ENCODE measurements around the gene POU4F3.

The POU4F3 gene

DNA sequence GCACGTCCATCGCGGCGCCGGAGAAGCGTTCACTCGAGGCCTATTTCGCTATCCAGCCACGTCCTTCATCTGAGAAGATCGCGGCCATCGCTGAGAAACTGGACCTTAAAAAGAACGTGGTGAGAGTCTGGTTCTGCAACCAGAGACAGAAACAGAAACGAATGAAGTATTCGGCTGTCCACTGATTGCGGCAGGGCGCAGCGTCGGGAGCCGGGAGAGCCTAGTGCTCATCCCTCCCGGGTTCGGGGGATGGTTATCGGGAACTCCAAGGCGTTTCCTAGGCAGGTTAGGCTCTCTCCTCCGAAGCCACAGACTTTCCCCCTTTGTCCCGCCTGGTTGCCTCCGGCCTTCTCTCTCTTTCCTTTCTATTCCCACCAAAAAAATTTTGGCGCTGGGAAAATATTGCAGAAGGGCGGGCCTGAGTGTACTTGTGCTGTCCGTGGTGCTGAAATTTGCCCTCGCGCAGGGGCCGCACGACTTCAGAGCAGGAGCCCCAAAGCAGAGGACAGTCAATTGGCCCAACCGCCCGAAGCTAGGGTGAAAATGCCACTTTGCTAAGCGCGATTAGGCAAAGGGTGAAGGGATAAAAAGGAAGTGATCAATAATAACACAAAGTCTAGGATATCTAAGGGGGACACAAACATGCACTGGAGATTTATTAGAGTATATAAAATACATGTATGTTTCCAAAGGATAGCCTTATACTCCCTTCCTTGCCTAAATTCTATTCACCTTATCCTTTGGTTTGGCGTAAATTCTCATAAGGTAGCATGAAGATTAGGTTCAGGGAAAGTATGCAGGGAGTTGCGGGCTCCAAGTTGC, 1.8 kb downstream of the POU4F3 start:
- no peak for DNase-seq

GRCh38 chr5:146341854-146342253, 3.2 kb downstream of the POU4F3 start:
- DNase-seq, result no peak

GRCh38 chr5:146342519-146342881, 3.9 kb downstream of the POU4F3 start:
- no peak for DNase-seq

- no peak for DNase-seq
Observed at GRCh38 chr5:146342882-146343865, 4.5 kb downstream of the POU4F3 start.

DNA sequence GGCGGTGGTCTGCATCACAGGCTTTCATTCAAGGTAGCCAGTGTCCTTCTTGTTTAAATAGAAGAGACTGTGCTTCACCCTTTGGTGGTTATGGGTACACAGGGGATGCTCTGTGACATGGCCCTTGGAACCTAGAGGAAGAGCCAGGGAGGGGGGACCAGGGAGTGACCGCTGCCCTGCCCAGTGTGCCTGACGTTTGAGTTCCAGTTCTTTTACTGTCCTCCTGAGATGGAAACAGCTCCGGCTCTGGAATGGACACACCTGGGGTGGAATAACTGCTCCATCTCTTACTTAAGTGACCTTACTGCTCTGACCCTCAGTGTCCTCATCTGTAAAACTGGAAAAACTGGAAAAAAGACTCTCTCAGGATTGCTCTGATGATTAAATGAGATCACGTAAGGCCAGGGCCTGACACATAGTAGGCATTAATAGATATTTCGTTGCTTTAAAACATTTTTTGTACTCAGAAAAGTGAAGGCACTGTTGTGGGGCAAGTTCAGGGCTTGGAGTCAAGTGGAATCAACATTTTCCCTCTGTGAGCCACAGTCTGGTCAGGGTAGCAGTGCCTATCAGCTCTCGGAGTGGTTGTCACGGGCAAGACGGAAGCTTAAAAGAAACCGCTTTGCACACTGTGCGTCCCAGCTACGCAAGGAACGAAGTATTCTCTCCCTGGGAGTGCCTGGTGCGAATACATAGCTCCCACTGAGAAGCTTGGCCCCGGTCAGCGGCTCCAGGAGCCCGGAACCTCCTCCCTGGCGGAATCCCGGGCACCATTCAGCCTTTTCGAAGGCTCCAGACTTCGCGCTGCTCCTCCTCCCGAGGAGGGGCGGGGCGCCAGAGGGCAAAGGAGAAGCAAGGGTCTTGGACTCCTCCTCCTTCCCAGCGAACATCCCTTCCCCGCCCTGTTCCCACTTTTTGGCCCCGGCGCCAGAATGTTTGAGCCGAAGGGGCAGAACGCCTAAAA, 5.8 kb downstream of the POU4F3 start:
- no peak for DNase-seq

GRCh38 chr5:146345240-146345577, 6.6 kb downstream of the POU4F3 start:
- no peak for DNase-seq

GRCh38 chr5:146345578-146346366, 7.1 kb downstream of the POU4F3 start:
- no peak for DNase-seq

DNA sequence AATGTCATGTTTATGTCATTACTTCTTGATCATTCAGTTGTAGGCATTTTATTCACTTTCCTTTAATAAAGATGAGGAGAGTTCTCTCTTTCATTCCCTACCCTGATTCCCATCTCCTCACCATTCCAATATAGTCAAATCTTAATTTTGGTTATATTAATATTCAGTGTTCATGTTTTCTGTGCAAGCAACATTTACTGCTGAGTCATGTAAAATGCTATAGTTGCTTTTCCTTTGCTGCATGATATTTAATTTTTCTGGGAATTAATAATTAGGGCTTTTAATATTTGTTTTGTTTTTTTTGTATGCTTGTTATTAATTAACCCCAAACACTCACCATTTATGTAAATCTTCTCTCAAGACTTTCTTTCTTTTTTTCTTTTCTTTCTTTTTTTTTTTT, 18.5 kb downstream of the POU4F3 start:
- DNase-seq, result no peak

DNA sequence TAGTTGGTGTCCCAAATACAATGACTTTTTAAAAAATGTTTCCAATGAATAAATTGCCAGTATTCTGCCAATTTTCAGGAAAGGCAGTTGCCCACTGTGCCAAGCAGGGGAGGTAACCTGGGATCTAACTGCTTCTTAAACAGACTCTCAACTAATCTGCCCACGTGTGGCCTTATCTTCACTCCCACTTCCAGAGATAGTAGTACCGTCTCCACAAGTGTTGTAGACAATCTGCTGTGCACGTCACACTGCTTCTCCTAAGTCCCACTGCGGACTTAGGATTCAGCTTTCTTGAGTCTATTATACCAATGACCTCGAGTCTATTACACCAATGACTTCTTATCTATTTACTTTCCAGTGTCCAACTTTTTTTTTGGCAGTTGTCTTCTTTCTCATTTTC, 21.2 kb downstream of the POU4F3 start:
- no peak for DNase-seq

- no peak for DNase-seq
Observed at GRCh38 chr5:146363161-146363874, 24.7 kb downstream of the POU4F3 start.

- no peak for DNase-seq
Observed at GRCh38 chr5:146365618-146366017, 27.0 kb downstream of the POU4F3 start.

- no peak for DNase-seq
Observed at GRCh38 chr5:146366904-146367303, 28.3 kb downstream of the POU4F3 start.

DNA sequence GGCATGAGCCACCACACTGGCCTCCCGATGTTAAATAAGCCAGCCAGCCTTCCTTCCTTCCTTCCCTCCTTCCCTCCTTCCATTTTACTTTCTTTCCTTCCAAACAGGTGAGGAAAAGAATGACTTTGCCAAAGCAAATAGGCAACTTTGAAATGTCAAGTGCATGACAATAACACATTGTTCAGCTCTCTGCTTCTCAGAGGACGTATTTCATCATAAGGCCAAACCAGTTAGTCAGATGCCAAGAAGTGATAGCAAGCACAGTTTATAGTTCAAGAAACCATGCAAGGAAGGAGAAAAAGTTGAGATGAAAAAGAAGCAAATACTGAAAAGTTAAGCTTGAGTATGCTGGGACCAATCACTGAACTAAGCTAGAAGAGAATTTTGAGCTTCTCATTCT, 29.5 kb downstream of the POU4F3 start:
- no peak for DNase-seq

GRCh38 chr5:146369691-146370090, 31.1 kb downstream of the POU4F3 start:
- no peak for DNase-seq

DNA sequence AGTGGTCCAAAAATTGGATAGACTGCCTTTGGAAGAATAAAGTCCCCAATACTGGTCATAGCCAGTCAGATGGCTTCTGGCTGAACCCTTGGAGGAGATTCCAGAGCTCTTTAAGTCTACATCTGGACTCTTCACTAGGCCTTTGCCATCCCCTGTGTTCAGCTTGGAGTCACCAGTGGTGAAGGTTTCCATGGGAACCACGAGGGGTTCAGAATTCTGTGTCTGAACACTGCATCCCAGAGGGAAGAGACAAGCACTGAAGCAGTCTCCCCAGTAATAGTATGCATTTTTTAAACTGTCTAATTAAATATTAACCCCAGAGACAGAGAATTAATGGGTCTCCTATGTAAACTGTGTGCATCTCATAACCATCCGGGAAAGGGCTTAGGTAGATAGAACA, 38.2 kb downstream of the POU4F3 start:
- no peak for DNase-seq

DNA sequence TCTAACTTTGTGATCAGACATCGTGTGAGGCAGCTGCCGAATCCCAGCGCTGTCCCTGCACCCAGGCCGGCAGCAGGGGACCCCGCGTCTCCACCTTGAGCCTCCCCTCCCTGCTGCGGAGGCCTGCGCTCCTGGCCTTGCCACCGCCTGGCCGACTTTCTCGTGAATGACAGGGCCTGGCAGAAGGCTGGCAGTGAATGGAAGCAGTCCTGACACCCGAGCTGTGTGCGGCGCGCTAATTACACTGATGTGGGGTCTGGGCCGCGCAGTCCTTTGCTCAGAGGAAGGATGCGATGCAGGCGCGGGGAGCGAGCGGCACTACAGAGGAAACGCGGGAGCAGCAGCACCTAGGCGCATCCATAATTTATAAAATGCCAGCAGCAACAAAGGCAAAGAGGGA, 40.3 kb downstream of the POU4F3 start:
- no peak for DNase-seq

- DNase-seq, result no peak
Observed at GRCh38 chr5:146380714-146381113, 42.1 kb downstream of the POU4F3 start.

DNA sequence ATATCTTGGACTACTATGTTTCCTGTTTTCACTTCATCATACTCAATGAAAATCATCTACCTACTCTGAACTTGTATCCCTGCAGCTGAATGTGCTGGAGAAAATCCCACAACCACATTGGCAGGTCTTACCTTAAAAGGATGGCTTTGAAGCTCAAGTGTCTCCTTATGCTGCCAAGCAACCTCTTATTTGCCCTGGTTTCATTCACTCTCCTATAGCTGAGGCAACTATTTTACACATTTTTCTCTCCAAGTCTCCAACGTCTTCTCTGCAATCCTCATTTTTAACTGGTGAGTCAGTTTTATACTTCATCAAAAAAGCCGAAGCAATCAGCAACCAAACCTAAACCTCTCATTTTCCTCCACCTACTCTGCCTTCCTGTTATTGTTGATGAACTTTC, 49.7 kb downstream of the POU4F3 start:
- DNase-seq, result no peak

GRCh38 chr5:146390469-146390868, 51.8 kb downstream of the POU4F3 start:
- no peak for DNase-seq
